ENCODE data around the gene FCN2.

The FCN2 gene

GRCh38 chr9:134880484-134881312 is at the start of gene FCN2:
FCN2 (plus strand) TSS chr9:134880810; CDS start chr9:134880822, 12 bp downstream.
- no peak for DNase-seq
- in situ Hi-C loops (cut with MboI; ENCODE audit: low pct_unique_long_range_greater_than_20kb, low sequenced_read_pairs), result no loop called here

- in situ Hi-C loops (cut with MboI; ENCODE audit: low pct_unique_long_range_greater_than_20kb, low sequenced_read_pairs), result no loop called here
- no peak for DNase-seq
These were observed 49.5 kb upstream of the FCN2 start for GRCh38 chr9:134830926-134831720.

- no peak for DNase-seq
- in situ Hi-C loops (cut with MboI; ENCODE audit: low pct_unique_long_range_greater_than_20kb, low sequenced_read_pairs), result no loop called here
These were observed 48.1 kb upstream of the FCN2 start for GRCh38 chr9:134832471-134832870.

GRCh38 chr9:134833294-134833880 is 47.2 kb upstream of the FCN2 start:
- no peak for DNase-seq
- in situ Hi-C loops (cut with MboI; ENCODE audit: low pct_unique_long_range_greater_than_20kb, low sequenced_read_pairs), result no loop called here

- in situ Hi-C loops (cut with MboI; ENCODE audit: low pct_unique_long_range_greater_than_20kb, low sequenced_read_pairs), result no loop called here
- DNase-seq, result no peak
These were observed 46.2 kb upstream of the FCN2 start for GRCh38 chr9:134834217-134834956.

- in situ Hi-C loops (cut with MboI; ENCODE audit: low pct_unique_long_range_greater_than_20kb, low sequenced_read_pairs), result no loop called here
- DNase-seq, result no peak
These were observed 45.6 kb upstream of the FCN2 start for GRCh38 chr9:134834957-134835419.

- in situ Hi-C loops (cut with MboI; ENCODE audit: low pct_unique_long_range_greater_than_20kb, low sequenced_read_pairs), result no loop called here
- DNase-seq, result no peak
These were observed 45.2 kb upstream of the FCN2 start for GRCh38 chr9:134835448-134835847.

- in situ Hi-C loops (cut with MboI; ENCODE audit: low pct_unique_long_range_greater_than_20kb, low sequenced_read_pairs), result no loop called here
- no peak for DNase-seq
These were observed 44.6 kb upstream of the FCN2 start for GRCh38 chr9:134835987-134836386.

GRCh38 chr9:134836406-134836970 is 44.1 kb upstream of the FCN2 start:
- in situ Hi-C loops (cut with MboI; ENCODE audit: low pct_unique_long_range_greater_than_20kb, low sequenced_read_pairs), result no loop called here

GRCh38 chr9:134837529-134837928 is 43.1 kb upstream of the FCN2 start:
- DNase-seq, result no peak
- in situ Hi-C loops (cut with MboI; ENCODE audit: low pct_unique_long_range_greater_than_20kb, low sequenced_read_pairs), result no loop called here

More at GRCh38 chr9:134836406-134836970, 44.1 kb upstream of the FCN2 start:
- no peak for DNase-seq

- DNase-seq, result no peak
- in situ Hi-C loops (cut with MboI; ENCODE audit: low pct_unique_long_range_greater_than_20kb, low sequenced_read_pairs), result no loop called here
These were observed 41.8 kb upstream of the FCN2 start for GRCh38 chr9:134838651-134839454.

GRCh38 chr9:134839455-134840125 is 41.0 kb upstream of the FCN2 start:
- in situ Hi-C loops (cut with MboI; ENCODE audit: low pct_unique_long_range_greater_than_20kb, low sequenced_read_pairs), result no loop called here
- DNase-seq, result no peak

- no peak for DNase-seq
- in situ Hi-C loops (cut with MboI; ENCODE audit: low pct_unique_long_range_greater_than_20kb, low sequenced_read_pairs), result no loop called here
These were observed 40.1 kb upstream of the FCN2 start for GRCh38 chr9:134840511-134840910.

- in situ Hi-C loops (cut with MboI; ENCODE audit: low pct_unique_long_range_greater_than_20kb, low sequenced_read_pairs), result no loop called here
- DNase-seq, result no peak
These were observed 39.3 kb upstream of the FCN2 start for GRCh38 chr9:134841180-134841904.

- DNase-seq, result no peak
- in situ Hi-C loops (cut with MboI; ENCODE audit: low pct_unique_long_range_greater_than_20kb, low sequenced_read_pairs), result no loop called here
These were observed 38.3 kb upstream of the FCN2 start for GRCh38 chr9:134842321-134842720.

- no peak for DNase-seq
- in situ Hi-C loops (cut with MboI; ENCODE audit: low pct_unique_long_range_greater_than_20kb, low sequenced_read_pairs), result no loop called here
These were observed 36.9 kb upstream of the FCN2 start for GRCh38 chr9:134843740-134844139.

- DNase-seq, result no peak
- in situ Hi-C loops (cut with MboI; ENCODE audit: low pct_unique_long_range_greater_than_20kb, low sequenced_read_pairs), result no loop called here
These were observed 35.8 kb upstream of the FCN2 start for GRCh38 chr9:134844821-134845220.

Measured in KBM-7 (cell line).